HEK293 (cell line): ENCODE measurements around the gene FBXW10.
"Not testable (repeated sequence)": the region's sequence is repeated elsewhere in the genome, so short reads cannot be mapped to it uniquely, and the experiment has no call there.

Experiments used
- CTCF ChIA-PET: fragments of 350-600 bp; formaldehyde crosslinking; extraction: SDS; loops from one replicate; lab custom pipeline; 2021; ENCODE audit warnings: antibody characterized with exemption; lab: Yijun Ruan, JAX
- POLR2A ChIA-PET: fragments of 300-600 bp; formaldehyde crosslinking; extraction: SDS; loops from one replicate; lab custom pipeline; 2020; ENCODE audit warnings: antibody characterized with exemption, inconsistent platforms; lab: Yijun Ruan, JAX
- H3K27ac ChIP-seq: fragments of 200-500 bp; sonication (Bioruptor generic); 2 replicates; pipeline ENCODE4 v1.5.1; 2014; ENCODE audit warnings: low read depth, low read length, control low read depth, inconsistent platforms; ENCODE audit errors: extremely low read depth
- H3K36me3 ChIP-seq, 2 experiments: fragments of 200-500 bp in 1 of 2; sonication (Bioruptor generic) in 1 of 2; 1 replicate in 1 of 2; 2 replicates in 1 of 2; pipeline ENCODE4 v1.5.1; 2014 to 2017; ENCODE audit warnings: inconsistent platforms in 2 of 2, low read length in 2 of 2; ENCODE audit not compliant: control insufficient read depth in 2 of 2, insufficient read depth in 1 of 2
- H3K4me1 ChIP-seq: fragments of 200-500 bp; sonication (Bioruptor generic); 2 replicates; pipeline ENCODE4 v1.5.1; 2014; ENCODE audit warnings: mild to moderate bottlenecking, low read length, inconsistent platforms; ENCODE audit not compliant: control insufficient read depth, insufficient read depth
- H3K4me3 ChIP-seq: 2 replicates; pipeline ENCODE4 v1.5.1; 2011; ENCODE audit warnings: low read depth, mild to moderate bottlenecking, control low read depth, low read length, moderate library complexity
- H3K9me3 ChIP-seq: fragments of 200-500 bp; sonication (Bioruptor generic); 2 replicates; pipeline ENCODE4 v1.5.1; 2014; ENCODE audit warnings: low read depth, low read length, inconsistent platforms; ENCODE audit not compliant: control insufficient read depth, insufficient read depth
- SCRT2 ChIP-seq: fragments of 450-650 bp; formaldehyde crosslinking; IDR thresholded peaks from 2 replicates; pipeline ENCODE4 v1.5.1; 2016; ENCODE audit warnings: missing biosample characterization, missing genetic modification characterization
- ZNF133 ChIP-seq: fragments of 450-650 bp; formaldehyde crosslinking; IDR thresholded peaks from 2 replicates; pipeline ENCODE4 v1.5.1; 2016; ENCODE audit warnings: missing biosample characterization, missing genetic modification characterization
- ZNF335 ChIP-seq: fragments of 450-650 bp; formaldehyde crosslinking; conservative IDR thresholded peaks from 2 replicates; pipeline ENCODE4 v1.5.1; 2016; ENCODE audit warnings: missing biosample characterization, missing genetic modification characterization
- ZNF654 ChIP-seq: fragments of 450-650 bp; formaldehyde crosslinking; IDR thresholded peaks from 2 replicates; pipeline ENCODE4 v1.5.1; 2016; ENCODE audit warnings: low read depth, missing biosample characterization, missing genetic modification characterization

The FBXW10 gene, protein sequence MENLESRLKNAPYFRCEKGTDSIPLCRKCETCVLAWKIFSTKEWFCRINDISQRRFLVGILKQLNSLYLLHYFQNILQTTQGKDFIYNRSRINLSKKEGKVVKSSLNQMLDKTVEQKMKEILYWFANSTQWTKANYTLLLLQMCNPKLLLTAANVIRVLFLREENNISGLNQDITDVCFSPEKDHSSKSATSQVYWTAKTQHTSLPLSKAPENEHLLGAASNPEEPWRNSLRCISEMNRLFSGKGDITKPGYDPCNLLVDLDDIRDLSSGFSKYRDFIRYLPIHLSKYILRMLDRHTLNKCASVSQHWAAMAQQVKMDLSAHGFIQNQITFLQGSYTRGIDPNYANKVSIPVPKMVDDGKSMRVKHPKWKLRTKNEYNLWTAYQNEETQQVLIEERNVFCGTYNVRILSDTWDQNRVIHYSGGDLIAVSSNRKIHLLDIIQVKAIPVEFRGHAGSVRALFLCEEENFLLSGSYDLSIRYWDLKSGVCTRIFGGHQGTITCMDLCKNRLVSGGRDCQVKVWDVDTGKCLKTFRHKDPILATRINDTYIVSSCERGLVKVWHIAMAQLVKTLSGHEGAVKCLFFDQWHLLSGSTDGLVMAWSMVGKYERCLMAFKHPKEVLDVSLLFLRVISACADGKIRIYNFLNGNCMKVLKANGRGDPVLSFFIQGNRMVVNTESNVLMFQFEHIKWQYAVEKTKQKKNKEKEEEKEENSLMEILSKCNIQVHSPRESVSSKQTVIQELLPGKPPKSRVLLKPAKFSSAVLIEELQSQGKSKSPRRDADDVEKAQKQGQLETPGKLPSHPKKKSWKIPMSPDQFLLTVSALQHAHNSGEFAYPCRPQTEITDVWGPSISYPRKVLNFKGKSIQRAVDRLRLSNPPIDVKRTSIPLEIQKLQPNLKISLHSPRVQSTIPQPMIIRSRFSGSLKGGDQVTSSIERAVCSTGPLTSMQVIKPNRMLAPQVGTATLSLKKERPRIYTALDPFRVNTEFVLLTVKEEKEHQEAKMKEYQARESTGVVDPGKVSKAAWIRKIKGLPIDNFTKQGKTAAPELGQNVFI

DNA sequence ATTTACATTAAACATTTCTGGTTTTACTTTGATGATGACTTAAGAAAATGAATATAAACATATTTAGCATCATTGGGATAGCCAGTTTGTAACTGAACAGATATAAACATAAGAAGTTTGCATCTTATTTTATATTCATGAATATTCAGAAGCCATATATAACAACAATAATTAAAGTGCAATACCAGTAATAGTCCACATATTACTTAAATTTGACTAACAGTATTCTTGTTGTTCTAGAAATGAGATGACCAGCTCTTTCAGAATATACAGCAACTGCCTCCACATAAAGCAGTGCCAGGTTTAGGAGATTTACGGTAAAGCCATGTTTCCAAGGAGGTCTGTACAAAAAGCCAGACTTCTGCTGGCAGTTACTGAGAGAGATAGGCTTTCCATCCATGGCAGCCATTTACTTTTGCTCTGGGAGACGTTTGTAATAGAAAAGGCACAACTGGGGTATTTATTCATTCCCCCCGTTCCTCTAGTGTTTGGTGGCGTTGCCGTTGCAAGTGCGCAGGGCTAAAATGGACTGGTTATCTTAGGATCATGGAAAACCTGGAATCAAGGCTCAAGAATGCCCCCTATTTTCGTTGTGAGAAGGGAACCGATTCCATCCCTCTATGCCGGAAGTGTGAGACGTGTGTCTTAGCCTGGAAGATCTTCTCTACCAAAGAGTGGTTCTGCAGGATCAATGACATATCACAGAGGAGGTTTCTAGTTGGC lies at the start of gene FBXW10:
Gene FBXW10 (plus strand): TSS at position 356 of the 723 bp plus-strand sequence. CDS start 191 bp downstream, at position 547.
- POLR2A ChIA-PET: not testable (repeated sequence)

DNA sequence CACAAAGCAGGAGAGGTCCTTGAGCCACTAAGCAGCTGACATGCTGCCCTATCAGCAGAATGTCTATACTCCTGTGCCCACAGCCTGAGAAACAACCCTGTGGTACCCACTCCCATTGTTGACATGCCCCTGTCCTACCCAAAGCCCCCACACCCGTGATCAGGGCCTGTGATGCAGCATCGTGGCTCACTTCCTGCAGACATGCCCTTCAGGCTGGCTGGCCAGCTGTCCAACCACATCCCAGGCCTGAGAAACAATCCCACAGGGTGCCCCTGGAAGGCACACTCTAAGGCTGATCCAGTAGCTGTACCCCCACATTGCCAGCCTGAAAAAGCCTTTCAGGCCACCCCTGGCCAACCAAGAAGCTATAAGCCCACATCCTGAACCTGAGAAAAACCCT lies 48.7 kb upstream of the FBXW10 start:
- H3K4me3 ChIP-seq, H3K36me3 ChIP-seq, H3K4me1 ChIP-seq, H3K9me3 ChIP-seq, POLR2A ChIA-PET, H3K27ac ChIP-seq, CTCF ChIA-PET: not testable (repeated sequence)

More for the DNA sequence above, at the start of gene FBXW10:
- H3K27ac ChIP-seq, H3K36me3 ChIP-seq, CTCF ChIA-PET, H3K9me3 ChIP-seq, H3K4me1 ChIP-seq, H3K4me3 ChIP-seq: not testable (repeated sequence)

DNA sequence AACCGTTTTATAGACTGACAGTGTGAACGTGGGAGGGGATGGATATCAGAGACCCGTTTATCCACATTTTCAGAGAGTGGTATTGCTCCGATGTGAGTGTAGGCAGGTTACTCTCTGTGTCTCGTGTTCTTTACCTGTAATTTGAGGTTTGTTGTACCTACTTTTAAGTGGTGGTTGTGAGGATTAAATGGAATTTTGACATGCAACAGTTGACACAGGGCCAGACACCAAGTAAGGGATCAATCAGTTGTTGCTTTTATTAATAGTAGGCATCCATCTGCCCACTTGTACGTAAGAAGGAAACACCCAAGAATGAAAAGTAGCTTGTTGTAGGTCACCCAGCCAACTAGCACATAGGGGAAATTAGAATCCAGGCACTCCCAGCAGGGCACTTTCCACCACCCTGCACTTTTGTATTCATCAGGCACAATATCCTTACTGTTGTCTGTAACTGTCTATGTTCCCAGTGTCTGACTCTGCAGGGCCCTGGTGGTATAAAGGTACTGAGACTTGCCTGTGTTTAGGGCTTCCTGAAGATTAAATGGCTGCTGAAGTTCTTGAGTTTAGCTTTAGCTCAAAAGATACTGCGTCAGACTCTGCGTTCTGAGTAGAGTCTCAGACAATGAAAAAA lies 45.3 kb upstream of the FBXW10 start:
- not testable (repeated sequence) for H3K4me1 ChIP-seq
- TF ChIP-seq SCRT2 (tag by site-specific recombination) (peak; percentile 53), ZNF133 (tag by site-specific recombination) (peak; percentile 92)
- TF ChIP-seq, all 188 proteins: peak for 2; not testable (repeated sequence) for 186
- peak overlapping the region; percentile 63 for H3K4me3 ChIP-seq
- CTCF ChIA-PET, H3K9me3 ChIP-seq, H3K36me3 ChIP-seq, H3K27ac ChIP-seq: not testable (repeated sequence)
- POLR2A ChIA-PET: interaction anchor here (1.2 kb wide), 1 partner anchor 16 kb away, joined by 5 read pairs; the partner anchor contains the start of gene FOXO3B

DNA sequence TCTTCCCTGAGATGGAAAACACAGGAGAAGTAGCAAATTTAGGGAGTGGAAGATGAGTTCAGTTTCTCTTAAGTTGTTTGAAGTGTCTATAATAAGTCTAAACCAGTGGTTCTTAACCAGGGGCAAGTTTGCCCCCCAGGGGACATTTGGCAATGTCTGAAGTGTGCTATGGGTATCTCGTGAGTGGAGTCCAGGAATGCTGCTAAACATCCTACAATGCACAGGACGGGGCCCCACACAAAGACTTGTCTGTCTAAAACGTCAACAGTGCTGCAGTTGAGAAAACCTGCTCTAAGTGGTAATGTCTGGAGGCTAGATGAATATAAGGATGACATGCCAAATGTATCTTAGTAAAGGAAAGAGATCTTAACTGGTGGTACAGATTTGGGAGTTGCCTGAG lies 37.9 kb upstream of the FBXW10 start:
- H3K27ac ChIP-seq, H3K4me1 ChIP-seq, H3K4me3 ChIP-seq, H3K9me3 ChIP-seq, H3K36me3 ChIP-seq, CTCF ChIA-PET, POLR2A ChIA-PET: not testable (repeated sequence)

DNA sequence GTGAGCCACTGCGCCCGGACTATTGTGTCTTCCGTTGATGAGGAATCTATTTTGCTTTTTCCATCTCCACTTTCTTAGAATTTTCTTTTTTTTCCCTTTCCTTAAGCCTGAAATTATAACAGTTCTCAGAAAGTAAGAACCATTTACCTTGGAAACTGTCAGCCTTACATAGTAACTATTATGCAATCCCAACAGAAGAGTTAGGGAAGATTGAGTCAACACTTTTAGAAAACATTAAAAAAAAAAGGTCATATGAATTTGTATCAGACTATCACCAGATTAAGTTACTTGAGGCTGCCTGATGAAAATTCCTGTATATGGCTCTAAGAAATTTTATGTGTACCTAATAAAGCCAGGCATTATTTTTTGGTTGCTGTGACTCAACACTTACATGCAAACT lies 35.6 kb upstream of the FBXW10 start:
- H3K4me3 ChIP-seq, CTCF ChIA-PET, H3K9me3 ChIP-seq, POLR2A ChIA-PET, H3K36me3 ChIP-seq, H3K27ac ChIP-seq, H3K4me1 ChIP-seq: not testable (repeated sequence)

DNA sequence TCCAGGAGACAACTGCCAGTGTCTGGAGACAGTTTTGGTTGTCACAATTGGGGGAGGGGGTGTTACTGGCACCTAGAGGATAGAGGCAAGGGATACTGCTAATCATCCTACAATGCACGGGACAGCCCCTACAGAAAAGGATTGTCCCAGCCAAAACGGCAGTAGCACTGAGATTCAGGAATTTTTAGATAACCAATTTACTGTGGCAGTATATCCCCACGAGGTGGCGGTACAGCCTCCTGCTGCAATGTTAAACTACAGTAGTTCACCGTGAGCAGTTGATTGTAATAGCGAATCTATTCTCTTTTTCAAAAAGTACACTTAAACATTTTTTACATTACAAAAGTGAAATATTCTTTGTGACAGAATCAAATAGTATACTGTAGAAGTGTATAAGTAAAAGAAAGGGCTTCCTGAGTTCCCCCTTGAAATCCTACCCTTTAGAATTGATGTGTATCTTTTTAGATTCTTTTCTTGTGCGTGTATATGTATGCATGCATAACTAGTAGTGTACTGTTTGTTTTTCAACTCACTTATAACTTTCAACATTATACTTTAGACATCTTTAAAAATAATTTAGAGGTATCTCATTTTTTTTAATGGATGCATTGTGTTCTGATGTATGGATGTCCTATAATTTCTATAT lies 31.4 kb upstream of the FBXW10 start:
- CTCF ChIA-PET: interaction anchor here (1.1 kb wide), 1 partner anchor 87 kb away, joined by 3 read pairs; no protein-coding TSS in a partner anchor
- H3K36me3 ChIP-seq, POLR2A ChIA-PET, H3K4me3 ChIP-seq, H3K9me3 ChIP-seq, H3K27ac ChIP-seq, H3K4me1 ChIP-seq: not testable (repeated sequence)
- 0 out of 2 replicates have a peak, but pooled peaks have one; percentile 27 for TF ChIP-seq ZNF335
- TF ChIP-seq ZNF654 (tag by site-specific recombination): peak; percentile 65
